GM19438 (cell line): ENCODE results near the gene HNRNPUL1.
"Not testable (repeated sequence)": the region's sequence is repeated elsewhere in the genome, so short reads cannot be mapped to it uniquely, and the experiment has no call there.

Source experiments
- ATAC-seq: cut with Tn5 transposase; IDR thresholded peaks from one replicate; pipeline ENCODE4 v1.9.1; 2021; ENCODE audit warnings: low read depth; ENCODE audit not compliant: unreplicated experiment

The HNRNPUL1 gene

DNA sequence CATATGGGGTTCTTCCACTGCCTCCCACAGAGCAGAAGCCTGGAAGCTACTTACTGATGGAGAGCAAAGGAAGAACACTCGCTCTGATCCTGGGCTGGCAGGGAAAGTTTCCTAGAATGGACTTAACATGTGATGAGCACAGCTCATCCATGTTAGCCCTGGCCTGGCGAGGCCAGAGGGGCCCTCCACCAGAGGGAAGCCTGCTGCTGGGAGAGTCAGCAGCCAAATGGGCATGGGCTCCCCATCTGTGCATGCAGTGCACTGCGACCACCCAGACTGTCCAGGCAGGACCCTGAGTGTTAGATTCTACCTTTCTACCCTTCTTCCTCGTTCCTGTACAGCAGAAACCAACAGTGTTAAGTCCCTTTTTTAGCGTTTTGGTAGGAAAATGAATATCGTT is 8.9 kb downstream of the HNRNPUL1 start:
- no peak for ATAC-seq

DNA sequence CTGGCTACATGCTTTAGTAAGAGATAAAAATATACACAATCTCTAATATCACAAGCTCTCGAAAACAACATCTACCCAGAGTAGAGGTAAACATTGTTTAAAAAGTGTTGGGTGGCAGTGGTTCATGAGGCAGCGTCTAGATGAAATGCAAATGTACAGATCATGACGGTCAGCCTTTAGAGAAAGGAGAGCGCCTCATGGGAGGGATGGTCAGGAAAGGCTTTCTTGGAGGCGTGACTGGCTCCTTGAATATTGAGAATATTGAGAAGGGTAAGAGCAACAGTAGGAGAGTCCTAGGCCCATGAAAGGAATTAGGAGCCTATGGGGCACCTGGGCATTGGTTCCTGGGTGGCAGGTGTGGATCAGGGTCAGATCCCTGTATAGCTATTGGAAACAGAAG is 10.6 kb downstream of the HNRNPUL1 start:
- ATAC-seq: no peak

DNA sequence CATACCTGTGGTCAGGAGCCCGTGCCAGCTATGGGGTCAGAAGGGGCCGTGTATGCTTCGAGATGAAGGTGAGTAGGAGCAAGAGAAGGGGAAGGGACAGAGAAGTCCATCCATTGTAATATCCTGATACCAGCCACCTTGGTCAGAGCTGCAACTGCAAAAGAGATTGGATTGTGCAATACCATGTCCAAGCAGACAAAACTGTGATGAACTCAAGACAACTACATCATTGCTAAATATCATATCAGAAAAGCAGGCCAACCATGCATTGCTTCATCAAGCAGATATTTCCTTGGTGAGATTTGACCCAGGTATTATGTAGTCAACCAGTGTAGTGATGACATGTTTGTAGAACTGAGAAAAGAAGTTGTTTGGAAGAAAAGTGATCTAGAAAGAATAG is 12.1 kb downstream of the HNRNPUL1 start:
- ATAC-seq: no peak

- ATAC-seq: no peak
Observed at GRCh38 chr19:41278478-41278877, 14.3 kb downstream of the HNRNPUL1 start.

DNA sequence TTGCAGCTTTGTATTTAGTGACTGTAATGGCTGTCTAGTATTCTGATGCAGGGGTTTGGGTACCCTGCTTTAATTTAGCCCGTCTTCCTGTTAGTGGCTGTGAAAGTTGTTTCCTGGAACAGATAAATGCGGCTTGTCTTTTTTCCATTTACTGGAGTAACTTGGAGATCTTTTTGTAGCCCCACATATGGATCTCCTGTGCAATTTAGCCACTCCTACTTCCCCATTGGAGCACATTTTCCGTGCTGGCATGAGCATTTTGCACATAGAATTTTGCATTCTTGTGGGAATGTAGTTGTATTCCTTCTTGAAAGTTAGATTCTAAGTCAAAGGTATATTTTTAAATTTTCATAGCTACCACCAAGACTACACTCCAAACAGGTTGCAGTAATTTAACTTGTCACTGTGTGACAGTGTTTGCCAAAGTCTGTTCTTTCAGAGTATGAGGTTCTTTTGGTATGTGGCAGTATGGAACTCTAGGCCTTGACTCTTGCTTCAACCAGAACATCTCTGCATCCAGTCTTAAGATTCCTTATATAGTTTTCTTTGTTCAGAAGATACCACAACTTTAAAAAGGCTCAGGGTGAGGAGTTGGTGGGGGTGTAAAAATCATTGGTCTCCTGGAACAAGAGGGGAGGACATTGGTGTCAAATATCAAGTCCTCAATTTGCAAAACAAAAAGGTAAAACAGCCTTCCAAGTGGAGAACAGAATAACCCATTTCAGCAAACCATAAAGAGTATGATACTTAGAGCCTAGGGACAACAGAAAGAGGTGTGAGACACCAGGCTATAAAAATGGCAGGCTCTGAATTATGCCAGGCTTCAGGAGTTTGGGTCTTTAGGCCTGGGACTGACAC is 24.7 kb downstream of the HNRNPUL1 start:
- ATAC-seq: no peak

DNA sequence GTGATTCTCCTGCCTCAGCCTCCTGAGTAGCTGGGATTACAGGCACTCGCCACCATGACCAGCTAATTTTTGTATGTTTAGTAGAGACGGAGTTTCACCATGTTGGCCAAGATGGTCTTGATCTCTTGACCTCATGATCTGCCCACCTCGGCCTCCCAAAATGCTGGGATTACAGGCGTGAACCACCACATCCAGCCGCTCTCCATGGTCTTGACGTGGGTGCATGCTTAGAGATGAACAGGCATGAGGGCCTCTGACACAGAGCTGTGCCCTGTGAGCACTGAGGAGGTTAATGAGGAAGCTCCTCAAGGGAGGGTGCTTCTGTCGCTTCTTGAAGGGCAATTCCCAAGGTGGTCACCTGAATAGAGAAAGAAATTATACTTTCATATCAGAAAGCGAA is 25.6 kb downstream of the HNRNPUL1 start:
- ATAC-seq: not testable (repeated sequence)

GRCh38 chr19:41294393-41294792 is 30.2 kb downstream of the HNRNPUL1 start:
- ATAC-seq: no peak

GRCh38 chr19:41295499-41295898 is 31.3 kb downstream of the HNRNPUL1 start:
- no peak for ATAC-seq

DNA sequence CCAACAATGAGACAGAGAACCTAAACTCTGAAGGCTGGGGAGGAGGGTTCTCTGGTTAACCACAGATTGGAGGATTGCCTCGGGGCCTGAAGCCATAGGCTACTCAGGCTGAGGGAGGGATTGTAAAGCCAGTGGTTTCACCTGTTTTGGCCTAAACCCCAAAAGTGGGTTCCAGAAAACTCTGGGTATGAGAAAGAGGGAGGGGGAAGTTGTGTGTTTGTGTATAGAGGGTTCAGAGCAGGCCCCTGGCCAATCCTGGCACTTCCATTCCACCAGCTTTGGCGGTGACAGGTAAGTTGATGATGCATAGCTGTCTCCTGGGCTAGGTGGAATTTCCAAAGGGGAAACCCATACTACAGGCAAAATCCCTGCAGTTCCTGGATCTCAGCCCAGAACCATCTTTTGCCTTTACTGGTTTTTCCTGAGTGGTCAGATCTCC is 32.3 kb downstream of the HNRNPUL1 start:
- no peak for ATAC-seq

GRCh38 chr19:41297628-41298347 is 33.6 kb downstream of the HNRNPUL1 start:
- ATAC-seq: peak; percentile 71

DNA sequence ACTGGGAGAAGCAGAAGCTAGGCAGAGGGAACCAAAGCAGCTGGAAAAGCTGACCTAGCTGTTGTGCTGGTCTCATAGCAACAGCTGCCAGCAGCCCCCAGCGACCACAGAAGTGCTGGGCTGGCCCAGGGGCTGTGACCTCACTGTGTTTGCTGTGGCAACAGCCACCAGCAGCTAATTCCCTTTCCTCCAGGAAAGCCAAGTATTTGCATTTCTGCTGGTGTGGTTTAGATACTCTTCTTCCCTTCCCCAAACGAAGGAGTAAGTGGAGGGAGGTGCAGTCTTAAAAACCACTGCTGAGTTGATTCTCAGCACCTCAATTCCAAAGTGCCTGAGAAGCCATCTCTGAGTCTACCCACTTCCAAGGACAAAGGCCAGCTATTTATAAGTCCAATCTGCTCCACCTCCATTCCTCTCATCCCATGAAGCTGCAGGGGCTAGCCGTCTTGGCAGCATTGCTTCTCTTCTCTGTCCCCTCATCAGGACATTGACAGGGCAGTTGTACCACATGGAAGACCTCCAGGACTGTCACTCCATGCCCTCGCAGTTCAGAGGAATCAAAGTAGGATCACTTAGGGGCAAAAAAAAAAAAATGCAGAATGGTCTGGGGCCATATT is 34.3 kb downstream of the HNRNPUL1 start:
- ATAC-seq: no peak

DNA sequence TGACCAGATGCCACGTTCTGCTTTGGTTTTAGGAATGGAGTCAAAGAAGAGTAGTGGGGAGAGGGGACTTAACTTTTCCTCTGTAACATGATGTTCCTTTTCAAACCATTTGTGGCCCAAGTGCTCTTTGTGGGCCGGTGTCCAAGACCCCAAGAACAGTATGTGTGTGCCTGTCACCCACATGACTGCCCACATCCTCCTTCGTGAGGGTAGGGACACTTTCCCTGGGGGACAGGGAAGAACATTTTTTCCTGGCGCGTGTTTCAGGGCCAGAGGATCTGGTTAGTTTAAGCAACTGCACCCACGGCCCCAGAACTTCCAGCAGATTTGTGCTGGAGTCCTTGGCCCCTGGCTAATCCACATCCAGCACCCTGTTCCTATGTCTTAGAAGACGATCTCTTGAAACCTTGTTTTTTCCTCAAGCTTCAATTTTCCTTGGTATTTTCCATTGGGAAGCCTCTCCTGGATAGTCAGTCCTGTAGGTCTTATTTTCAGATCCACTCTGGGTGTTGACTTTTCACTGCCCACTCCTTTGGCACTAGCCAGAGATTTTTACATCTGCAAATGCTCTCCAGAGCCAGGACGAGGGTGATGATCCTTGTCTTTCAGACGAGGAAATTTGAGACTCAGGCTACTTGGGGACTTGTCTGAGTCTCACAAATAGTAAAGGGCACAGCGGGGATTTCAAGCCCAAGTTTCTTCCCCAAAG is 35.0 kb downstream of the HNRNPUL1 start:
- no peak for ATAC-seq

GRCh38 chr19:41299755-41300089 is 35.5 kb downstream of the HNRNPUL1 start:
- ATAC-seq: no peak

DNA sequence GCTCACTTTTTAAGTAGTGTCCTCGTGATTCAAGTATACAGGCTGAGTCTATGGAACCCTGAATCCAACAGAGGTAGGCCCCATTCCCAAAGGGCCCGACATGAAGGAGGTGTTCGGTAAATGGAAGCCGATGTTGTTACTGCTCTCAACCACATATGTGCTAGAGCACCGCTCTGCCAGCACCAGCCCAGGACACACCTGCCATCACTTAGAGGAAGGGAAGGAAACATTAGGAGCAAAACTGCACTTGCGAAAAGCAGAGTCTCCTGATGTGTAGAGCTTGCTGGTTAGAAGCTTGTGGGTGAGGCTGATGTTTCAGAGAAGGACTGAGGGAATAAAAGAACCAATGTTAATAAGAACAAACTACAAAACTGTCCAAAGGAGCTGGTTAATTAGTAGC is 36.4 kb downstream of the HNRNPUL1 start:
- ATAC-seq: no peak

DNA sequence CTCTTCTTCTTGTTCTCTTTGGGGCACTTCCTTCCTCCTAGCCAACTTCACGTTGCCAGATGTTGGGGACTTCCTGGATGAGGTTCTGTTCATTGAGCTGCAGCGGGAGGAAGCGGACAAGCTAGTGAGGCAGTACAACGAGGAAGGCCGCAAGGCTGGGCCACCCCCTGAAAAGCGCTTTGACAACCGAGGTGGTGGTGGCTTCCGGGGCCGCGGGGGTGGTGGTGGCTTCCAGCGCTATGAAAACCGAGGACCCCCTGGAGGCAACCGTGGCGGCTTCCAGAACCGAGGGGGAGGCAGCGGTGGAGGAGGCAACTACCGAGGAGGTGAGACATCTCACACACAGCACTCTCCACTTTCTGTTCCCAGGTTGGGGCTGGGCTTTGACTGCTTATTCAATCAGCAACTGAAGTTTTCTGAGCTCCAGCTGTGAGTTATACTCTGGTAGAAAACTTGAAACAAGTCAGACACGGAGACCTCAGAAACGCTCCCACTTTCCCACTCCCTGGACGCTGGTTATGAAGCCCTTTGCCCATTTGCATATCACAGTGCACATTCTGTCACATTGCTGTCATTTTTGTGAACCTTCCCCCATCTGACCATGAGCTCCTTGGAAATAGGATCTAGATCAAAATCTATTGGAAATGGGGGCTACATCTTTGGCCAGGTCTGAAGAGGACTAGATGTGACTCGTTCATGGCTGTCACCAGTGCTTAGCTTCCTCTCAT is 38.6 kb downstream of the HNRNPUL1 start:
- no peak for ATAC-seq

- ATAC-seq: no peak
Observed at GRCh38 chr19:41303954-41304353, 39.8 kb downstream of the HNRNPUL1 start.

DNA sequence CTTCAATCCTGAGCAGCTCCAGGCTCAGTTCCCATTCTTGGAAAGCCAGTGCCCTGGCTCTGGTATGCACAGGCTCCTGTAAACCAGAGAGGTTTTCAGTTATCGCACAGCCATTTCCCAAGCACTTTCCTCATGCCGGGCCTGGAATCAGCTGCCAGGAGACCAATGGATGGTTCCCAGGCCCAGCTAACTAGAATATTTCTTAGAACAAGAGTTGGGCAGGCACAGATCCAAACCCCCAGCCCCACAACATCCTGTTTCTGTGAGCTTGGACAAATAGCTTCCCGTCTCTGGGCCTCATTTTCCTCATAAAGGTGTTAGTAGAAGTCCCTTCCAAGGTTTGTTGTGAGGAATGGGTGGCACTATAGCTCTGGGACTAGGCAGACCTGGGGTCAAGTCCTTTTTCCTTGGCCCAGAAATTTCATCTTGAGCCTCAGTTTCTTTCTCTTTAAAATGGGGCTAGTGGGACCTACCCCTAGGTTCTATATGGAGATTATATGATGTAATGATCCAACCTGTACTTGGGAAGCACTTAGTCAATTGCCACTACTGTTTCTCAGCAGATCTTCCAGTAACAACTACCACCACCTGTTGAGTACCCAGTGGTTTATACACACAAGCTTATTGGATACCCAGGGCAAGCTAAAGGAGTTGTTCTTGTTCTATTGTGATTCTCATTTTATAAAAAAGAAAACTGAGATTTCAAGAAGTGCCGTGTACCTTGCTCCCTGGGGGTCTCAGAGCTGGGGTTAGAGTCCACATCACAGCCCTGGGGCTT is 40.7 kb downstream of the HNRNPUL1 start:
- no peak for ATAC-seq

DNA sequence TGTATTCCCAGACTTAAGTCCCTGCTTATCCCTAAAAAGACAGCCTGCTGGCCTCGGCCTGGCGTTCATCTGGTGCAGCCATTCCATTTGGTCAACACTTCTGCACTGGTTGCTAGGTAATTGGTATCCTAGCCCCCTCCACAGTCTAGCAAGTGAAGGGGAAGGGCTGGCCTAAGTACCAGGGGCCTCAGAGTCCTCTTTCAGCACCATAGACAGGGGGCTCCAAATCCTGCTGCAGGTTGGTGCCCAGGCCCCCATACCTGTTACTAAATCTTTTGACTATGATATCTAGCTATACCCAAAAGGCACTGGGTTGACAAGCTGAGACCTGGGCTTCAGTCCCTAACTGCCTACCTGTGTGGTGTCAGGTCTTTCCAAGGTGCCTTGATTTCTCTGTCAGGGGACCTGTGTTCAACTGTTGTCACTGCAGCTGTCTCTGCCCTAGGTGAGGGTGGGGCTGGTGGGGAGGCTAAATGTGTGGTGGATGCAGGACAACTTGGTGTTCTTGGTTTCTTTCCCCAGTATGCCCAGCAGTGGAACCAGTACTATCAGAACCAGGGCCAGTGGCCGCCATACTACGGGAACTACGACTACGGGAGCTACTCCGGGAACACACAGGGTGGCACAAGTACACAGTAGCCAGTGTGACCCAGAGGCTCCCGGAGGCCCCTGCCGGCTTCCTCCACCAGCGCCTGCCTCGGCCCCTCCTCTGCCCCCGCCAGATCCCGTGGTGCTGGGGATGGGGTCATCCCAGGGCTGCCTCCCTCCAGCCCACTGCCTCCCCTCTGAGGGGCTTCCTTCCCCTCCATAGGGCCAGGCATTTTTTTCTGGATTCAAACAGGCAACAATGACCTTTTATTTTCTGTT is 42.0 kb downstream of the HNRNPUL1 start:
- no peak for ATAC-seq
